Spleen (tissue), 7 donors: Measurements from ENCODE around the gene FBLN2.

Experiments
- CTCF ChIP-seq, 11 experiments: fragments of 200-600 bp in 7 of 11; fragments of 450-650 bp in 4 of 11; sonication (generic) in 4 of 11; IDR thresholded peaks in 8 of 11; conservative IDR thresholded peaks in 3 of 11; 1 replicate in 7 of 11; 2 replicates in 4 of 11; pipeline versions ENCODE4 v1.4.0 to v1.8.0; 2016 to 2021; ENCODE audit warnings: antibody characterized with exemption in 11 of 11, inconsistent platforms in 4 of 11, mild to moderate bottlenecking in 1 of 11
- POLR2AphosphoS5 ChIP-seq, 3 donors: sonication (generic); formaldehyde crosslinking; IDR thresholded peaks; one replicate each; pipeline ENCODE4 v1.5.1; 2017; ENCODE audit warnings: antibody characterized with exemption in 3 of 3
- donor health status: DM: no; HTN: no; CAD: no; lungs with moderate emphysema.
- donor health status: DM: no; HTN: no; CAD: no.
- donor health status: DM: no; HTN: no; CAD: no.

- TF ChIP-seq CTCF (IDR thresholded peaks at IDR 0.05 in 8 of 11, conservative IDR thresholded peaks at IDR 0.05 in 3 of 11): no peak
- TF ChIP-seq POLR2AphosphoS5 (IDR thresholded peaks at IDR 0.05): peak; percentile 41 to 72 (median 59)
Measured at GRCh38 chr3:13621381-13622221, 72.7 kb downstream of the FBLN2 start.
